Amniotic stem cell (primary cell): ENCODE results near the gene CS.
"Not testable (repeated sequence)": the region's sequence is repeated elsewhere in the genome, so short reads cannot be mapped to it uniquely, and the experiment has no call there.

Source experiments
- DNase-seq: peaks from one replicate; lab custom pipeline; 2025; lab: John Stamatoyannopoulos, UW

CS gene

GRCh38 chr12:56299853-56300643, at the start of gene CS:
CS (minus strand) TSS chr12:56300330; CDS start chr12:56300201, 129 bp downstream.
- peak; percentile 97 for DNase-seq

- no peak for DNase-seq
Measured at GRCh38 chr12:56348776-56349175, 48.6 kb upstream of the CS start.

- DNase-seq, result not testable (repeated sequence)
Measured at GRCh38 chr12:56347255-56347654, 47.1 kb upstream of the CS start.

- DNase-seq, result no peak
Measured at GRCh38 chr12:56346675-56347074, 46.5 kb upstream of the CS start.

- not testable (repeated sequence) for DNase-seq
Measured at GRCh38 chr12:56342290-56342689, 42.2 kb upstream of the CS start.

GRCh38 chr12:56341616-56342015, 41.5 kb upstream of the CS start:
- DNase-seq, result no peak

- DNase-seq, result no peak
Measured at GRCh38 chr12:56339158-56339422, 39.0 kb upstream of the CS start.

GRCh38 chr12:56338308-56339157, 38.4 kb upstream of the CS start, which contains the start of gene IL23A:
IL23A (plus strand) TSS chr12:56338884; CDS start chr12:56339045, 161 bp downstream.
- no peak for DNase-seq

GRCh38 chr12:56337753-56338251, 37.7 kb upstream of the CS start:
- DNase-seq, result no peak

GRCh38 chr12:56336361-56337167, 36.4 kb upstream of the CS start:
- DNase-seq, result no peak

- not testable (repeated sequence) for DNase-seq
Measured at GRCh38 chr12:56335527-56335926, 35.4 kb upstream of the CS start.

GRCh38 chr12:56334490-56334793, 34.3 kb upstream of the CS start:
- DNase-seq, result no peak

- DNase-seq, result peak; percentile 90
Measured at GRCh38 chr12:56333679-56334489, 33.8 kb upstream of the CS start, which contains the start of gene PAN2. PAN2 (minus strand) TSS chr12:56334000; CDS start chr12:56333094, 906 bp downstream.

GRCh38 chr12:56333197-56333678, 33.1 kb upstream of the CS start:
- no peak for DNase-seq

- no peak for DNase-seq
Measured at GRCh38 chr12:56332512-56333196, 32.5 kb upstream of the CS start.

GRCh38 chr12:56330936-56331490, 30.9 kb upstream of the CS start:
- DNase-seq, result no peak

GRCh38 chr12:56326533-56326932, 26.4 kb upstream of the CS start:
- no peak for DNase-seq

- DNase-seq, result no peak
Measured at GRCh38 chr12:56326126-56326525, 26.0 kb upstream of the CS start.

- DNase-seq, result no peak
Measured at GRCh38 chr12:56324206-56324605, 24.1 kb upstream of the CS start.

- DNase-seq, result not testable (repeated sequence)
Measured at GRCh38 chr12:56321610-56322009, 21.5 kb upstream of the CS start.
